CD8-positive, alpha-beta memory T cell (primary cell): ENCODE data around the gene RNASE4. TPM values are rescaled to one million over a fixed set of nuclear protein-coding genes. Genes with fewer than 3 reads are reported as not detected.
"Not testable (repeated sequence)": the region's sequence is repeated elsewhere in the genome, so short reads cannot be mapped to it uniquely, and the experiment has no call there.

Experiments
- CTCF ChIA-PET: fragments of 350-600 bp; sonication (Branson Sonifier 250); formaldehyde crosslinking; loops from one replicate; lab custom pipeline; 2021; ENCODE audit warnings: antibody characterized with exemption; lab: Charles Lee
- POLR2A ChIA-PET: fragments of 350-600 bp; sonication (Branson Sonifier 250); formaldehyde crosslinking; loops from one replicate; lab custom pipeline; 2021; ENCODE audit warnings: antibody characterized with exemption; lab: Charles Lee
- DNase-seq, 5 donors: peaks; one replicate each; pipeline versions ENCODE4 v3.0.0 to v3.0.0-alpha.2; 2020 to 2022; ENCODE audit warnings: mixed read lengths in 1 of 5
- H3K27ac ChIP-seq: one replicate; pipeline ENCODE4 v1.7.0; 2013; ENCODE audit warnings: low read depth, mild to moderate bottlenecking, low read length, moderate library complexity
- H3K27me3 ChIP-seq: 2 replicates; pipeline ENCODE4 v1.7.0; 2013; ENCODE audit warnings: low read length, mild to moderate bottlenecking; ENCODE audit not compliant: insufficient read depth, poor library complexity, severe bottlenecking
- H3K36me3 ChIP-seq: 2 replicates; pipeline ENCODE4 v1.7.0; 2013; ENCODE audit warnings: mild to moderate bottlenecking, low read length, moderate library complexity; ENCODE audit not compliant: insufficient read depth
- H3K4me1 ChIP-seq: 2 replicates; pipeline ENCODE4 v1.7.0; 2013; ENCODE audit warnings: mild to moderate bottlenecking, low read length, moderate library complexity; ENCODE audit not compliant: insufficient read depth
- H3K4me3 ChIP-seq: 2 replicates; pipeline ENCODE4 v1.7.0; 2013; ENCODE audit warnings: mild to moderate bottlenecking, low read length
- H3K9me3 ChIP-seq: 2 replicates; pipeline ENCODE4 v1.7.0; 2013; ENCODE audit warnings: mild to moderate bottlenecking, low read length
- H3K27ac Mint-ChIP-seq, 8 donors: one replicate each; pipeline ENCODE4 v1.8.0; 2020 to 2021; ENCODE audit warnings: mixed read lengths in 8 of 8, mild to moderate bottlenecking in 6 of 8, inconsistent platforms in 3 of 8, moderate library complexity in 3 of 8
- H3K27me3 Mint-ChIP-seq, 2 donors: one replicate each; pipeline ENCODE4 v1.8.0; 2020 to 2021; ENCODE audit warnings: mixed read lengths in 2 of 2, mild to moderate bottlenecking in 1 of 2, moderate library complexity in 1 of 2
- H3K36me3 Mint-ChIP-seq, 3 donors: one replicate each; pipeline ENCODE4 v1.8.0; 2020 to 2021; ENCODE audit warnings: mixed read lengths in 3 of 3, inconsistent platforms in 1 of 3, mild to moderate bottlenecking in 1 of 3
- H3K4me1 Mint-ChIP-seq, 3 donors: one replicate each; pipeline ENCODE4 v1.8.0; 2020 to 2021; ENCODE audit warnings: mixed read lengths in 3 of 3, inconsistent platforms in 1 of 3, mild to moderate bottlenecking in 1 of 3
- H3K4me3 Mint-ChIP-seq, 7 donors: one replicate each; pipeline ENCODE4 v1.8.0; 2020 to 2021; ENCODE audit warnings: mixed read lengths in 7 of 7, mild to moderate bottlenecking in 6 of 7, moderate library complexity in 4 of 7, inconsistent platforms in 2 of 7
- H3K9me3 Mint-ChIP-seq, 5 donors: one replicate each; pipeline ENCODE4 v1.8.0; 2020 to 2022; ENCODE audit warnings: mixed read lengths in 5 of 5, mild to moderate bottlenecking in 3 of 5, moderate library complexity in 2 of 5, inconsistent platforms in 1 of 5
- polyA plus RNA-seq: library from polyadenylated mRNA; unstranded; fragments of 300-500 nt; fragmentation: Illumina TruSeq; gene quantifications from one replicate; pipeline ENCODE4 v1.2.3, GENCODE V29; 2021
- total RNA-seq, 2 experiments: library from RNA; stranded (reverse); gene quantifications; one replicate each; pipeline ENCODE4 v1.2.3, GENCODE V29; 2021

Gene RNASE4
- total and polyA plus RNA-seq, 3 experiments from 2014 or later: 0.57 to 2.3 TPM; not detected in 1

DNA sequence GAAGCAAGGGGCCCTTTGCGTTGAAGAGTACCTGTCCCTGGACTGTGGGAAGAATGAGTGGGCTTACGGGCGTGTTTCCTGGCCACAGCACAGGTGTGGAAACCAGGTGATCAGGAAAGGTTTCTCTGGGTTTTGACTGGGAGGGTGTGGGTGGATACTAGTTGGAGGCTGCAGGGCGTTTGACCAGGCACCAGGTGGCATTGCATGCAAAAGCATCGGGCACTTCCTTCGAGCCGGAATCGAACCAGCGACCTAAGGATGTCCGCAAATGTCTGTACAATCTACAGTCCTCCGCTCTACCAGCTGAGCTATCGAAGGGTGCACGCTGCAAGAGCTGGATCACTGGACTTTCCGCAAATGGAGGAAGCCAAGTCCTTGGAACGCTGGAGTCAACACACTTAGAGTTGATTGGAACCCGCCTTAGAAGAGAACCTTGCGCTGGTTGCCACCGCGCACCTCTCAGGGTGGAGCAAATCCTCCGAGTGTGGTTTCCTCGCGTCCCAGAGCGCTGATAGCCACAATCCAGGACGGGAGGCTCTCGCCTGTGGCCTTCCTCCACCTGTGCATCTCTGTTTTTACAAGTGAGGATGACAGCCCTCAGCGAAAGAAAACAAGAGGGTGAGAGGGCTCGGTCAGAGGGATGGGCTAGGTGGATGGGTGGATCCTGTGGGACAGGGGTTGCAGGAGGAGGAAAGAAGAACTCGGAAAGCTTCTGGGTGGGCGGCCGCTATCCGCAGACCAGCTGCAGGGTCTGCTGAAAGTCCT is 21.2 kb upstream of the RNASE4 start:
- Histone ChIP-seq H3K9me3 (no peaks in the 10 kb centered on the region), H3K27ac (no peak overlapping the region), H3K4me3 (peak overlapping the region; percentile 63), H3K4me1 (peaks cover 19% of the 10 kb centered on the region), H3K27me3 (peaks cover 10% of the 10 kb centered on the region), H3K36me3 (no peaks in the 10 kb centered on the region)
- CTCF ChIA-PET: interaction anchor here (0.7 to 10.9 kb wide), 12 partner anchors 8 to 204 kb away, joined by 3 to 76 read pairs (median 4); partner anchors contain the start of genes ANG and RNASE4
- H3K27ac Mint-ChIP-seq: peak overlapping the region in 5 of 8 donors; percentile 14 to 36 (median 17)
- no peaks in the 10 kb centered on the region for H3K36me3 Mint-ChIP-seq
- H3K4me3 Mint-ChIP-seq: peak overlapping the region; percentile 10 to 88 (median 81)
- H3K27me3 Mint-ChIP-seq: peaks cover 15 to 34% of the 10 kb centered on the region in 2 donors
- peaks cover 25 to 30% (median 28%) of the 10 kb centered on the region in 3 donors for H3K4me1 Mint-ChIP-seq
- no peaks in the 10 kb centered on the region for H3K9me3 Mint-ChIP-seq
- POLR2A ChIA-PET: interaction anchor here (0.6 to 1.4 kb wide), 2 partner anchors 20 to 28 kb away, joined by 3 to 7 read pairs; no protein-coding TSS in a partner anchor
- DNase-seq: peak; percentile 61 to 84 (median 71)

DNA sequence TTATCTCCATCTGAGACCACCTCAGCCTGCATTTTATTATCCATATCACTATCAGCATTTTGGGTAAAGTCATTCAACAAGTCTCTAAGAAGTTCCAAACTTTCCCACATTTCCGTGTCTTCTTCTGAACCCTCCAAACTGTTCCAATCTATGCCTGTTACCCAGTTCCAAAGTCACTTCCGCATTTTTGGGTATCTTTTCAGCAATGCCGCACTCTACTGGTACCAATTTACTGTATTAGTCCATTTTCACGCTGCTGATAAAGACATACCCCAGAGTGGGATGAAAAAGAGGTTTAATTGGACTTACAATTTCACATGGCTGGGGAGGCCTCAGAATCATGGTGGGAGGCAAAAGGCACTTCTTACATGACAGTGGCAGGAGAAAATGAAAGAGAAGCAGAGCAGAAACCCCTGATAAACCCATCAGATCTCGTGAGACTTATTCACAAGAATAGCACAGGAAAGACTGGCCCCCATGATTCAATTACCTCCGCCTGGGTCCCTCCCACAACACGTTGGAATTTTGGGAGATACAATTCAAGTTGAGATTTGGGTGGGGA is 17.9 kb upstream of the RNASE4 start:
- CTCF ChIA-PET: interaction anchor here (10.9 kb wide), 1 partner anchor 26 kb away, joined by 76 read pairs; no protein-coding TSS in a partner anchor
- H3K4me3 Mint-ChIP-seq, H3K36me3 Mint-ChIP-seq, POLR2A ChIA-PET, H3K27ac Mint-ChIP-seq, H3K4me3 ChIP-seq, H3K9me3 ChIP-seq, H3K27ac ChIP-seq, H3K27me3 ChIP-seq, DNase-seq, H3K9me3 Mint-ChIP-seq, H3K36me3 ChIP-seq: not testable (repeated sequence)
- Mint-ChIP-seq H3K4me1 (peaks cover 26 to 33% (median 31%) of the 10 kb centered on the region in 3 donors), H3K27me3 (peaks cover 6 to 13% of the 10 kb centered on the region in 2 donors)
- peaks cover 21% of the 10 kb centered on the region for H3K4me1 ChIP-seq

DNA sequence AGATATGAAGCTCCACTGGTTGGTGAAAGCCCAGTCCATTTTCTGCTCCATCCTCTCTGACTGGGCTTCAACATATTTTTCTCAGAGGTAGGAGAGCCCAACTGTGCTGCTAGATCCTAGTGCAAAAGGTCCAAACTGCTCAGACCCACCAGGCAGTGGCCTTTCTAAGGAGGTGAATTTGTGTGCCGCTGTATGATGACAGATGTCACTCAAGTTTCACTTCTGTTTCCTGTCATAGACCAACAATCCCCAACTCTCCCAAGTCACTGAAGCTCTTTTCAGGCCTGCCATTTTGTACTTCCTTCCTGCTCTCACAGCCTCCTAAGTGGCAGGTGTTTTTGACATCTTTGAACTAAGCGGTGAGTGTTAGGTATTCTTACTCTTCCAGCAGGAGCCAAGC is 16.4 kb upstream of the RNASE4 start:
- H3K4me3 Mint-ChIP-seq: peak overlapping the region in 1 of 7 donors; percentile 32
- H3K27ac ChIP-seq: no peak overlapping the region

DNA sequence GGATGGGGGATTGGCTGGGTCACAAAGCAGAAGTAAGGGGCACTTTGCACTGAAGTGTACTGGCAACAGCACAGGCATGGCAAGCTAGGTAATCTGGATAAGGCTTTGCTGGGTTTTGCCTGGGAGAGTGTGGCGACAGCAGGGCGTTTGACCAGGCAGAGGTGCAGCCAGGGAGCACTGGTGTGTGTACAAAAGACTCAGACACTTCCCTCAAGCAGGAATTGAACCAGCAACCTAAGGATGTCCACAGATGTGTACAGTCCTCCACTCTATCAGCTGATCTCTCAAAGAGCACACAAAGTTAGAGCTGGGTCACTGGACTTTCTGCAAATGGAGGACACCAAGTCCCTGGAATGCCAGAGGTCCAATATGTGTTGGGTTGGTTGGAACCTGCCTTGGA is 15.4 kb upstream of the RNASE4 start:
- ChIA-PET CTCF (interaction anchor here (0.6 to 1.5 kb wide), 4 partner anchors 10 to 1157 kb away, joined by 3 to 4 read pairs (median 4); no protein-coding TSS in a partner anchor), POLR2A (no interaction called here)
- H3K27me3 ChIP-seq: peaks cover 3% of the 10 kb centered on the region
- H3K36me3 ChIP-seq: no peaks in the 10 kb centered on the region
- H3K27me3 Mint-ChIP-seq: no peaks in the 10 kb centered on the region
- no peak overlapping the region for H3K4me3 Mint-ChIP-seq
- peaks cover 11 to 15% (median 14%) of the 10 kb centered on the region in 3 donors for H3K4me1 Mint-ChIP-seq
- H3K4me1 ChIP-seq: peaks cover 10% of the 10 kb centered on the region
- H3K9me3 Mint-ChIP-seq: no peaks in the 10 kb centered on the region
- H3K27ac Mint-ChIP-seq: peak overlapping the region in 1 of 8 donors; percentile 1
- H3K36me3 Mint-ChIP-seq: no peaks in the 10 kb centered on the region
- no peak overlapping the region for H3K4me3 ChIP-seq
- H3K9me3 ChIP-seq: no peaks in the 10 kb centered on the region
- DNase-seq: no peak
- no peak overlapping the region for H3K27ac ChIP-seq

More for the DNA sequence above, 16.4 kb upstream of the RNASE4 start:
- Histone ChIP-seq H3K9me3 (no peaks in the 10 kb centered on the region), H3K4me3 (no peak overlapping the region), H3K36me3 (no peaks in the 10 kb centered on the region), H3K27me3 (no peaks in the 10 kb centered on the region), H3K4me1 (peaks cover 19% of the 10 kb centered on the region)
- POLR2A ChIA-PET: no interaction called here
- no peaks in the 10 kb centered on the region for H3K36me3 Mint-ChIP-seq
- no peak for DNase-seq
- H3K4me1 Mint-ChIP-seq: peaks cover 20 to 25% (median 23%) of the 10 kb centered on the region in 3 donors
- no peaks in the 10 kb centered on the region for H3K9me3 Mint-ChIP-seq
- H3K27ac Mint-ChIP-seq: peak overlapping the region in 5 of 8 donors; percentile 4 to 92 (median 59)
- peaks cover 2 to 5% of the 10 kb centered on the region in 2 donors for H3K27me3 Mint-ChIP-seq
- CTCF ChIA-PET: interaction anchor here (0.6 to 1.5 kb wide), 3 partner anchors 9 to 15 kb away, joined by 3 to 4 read pairs (median 3); no protein-coding TSS in a partner anchor

DNA sequence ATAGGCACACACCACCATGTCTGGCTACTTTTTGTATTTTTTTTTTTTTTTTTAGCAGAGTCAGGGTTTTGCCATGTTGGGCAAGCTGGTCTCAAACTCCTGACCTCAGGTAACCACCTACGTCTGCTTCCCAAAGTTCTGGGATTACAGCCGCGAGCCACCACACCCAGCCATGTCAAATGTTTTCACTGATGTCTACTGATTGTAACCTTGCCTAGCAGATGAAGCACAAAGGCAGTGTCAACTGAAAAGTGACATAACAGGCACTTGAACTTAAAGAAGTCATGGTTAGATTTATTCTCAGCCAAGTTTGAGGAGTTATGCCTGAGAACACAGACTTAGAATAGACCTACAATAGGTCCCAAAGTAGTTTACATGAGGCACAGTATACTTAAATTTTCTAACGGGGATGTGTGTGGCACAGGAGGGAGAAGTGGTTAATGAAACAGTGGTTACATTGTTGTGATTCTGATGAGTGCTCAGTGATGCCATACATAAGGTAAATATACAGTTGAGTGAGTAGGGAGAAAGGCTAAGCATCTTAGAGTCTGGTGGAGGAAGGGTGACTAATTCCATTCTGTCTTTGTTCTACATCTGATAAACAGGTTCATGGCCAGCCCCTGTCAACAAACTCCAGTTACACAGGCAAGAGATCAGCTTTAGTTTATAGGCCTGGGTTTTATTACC is 12.6 kb upstream of the RNASE4 start:
- H3K4me3 ChIP-seq: no peak overlapping the region
- peaks cover 11 to 15% (median 14%) of the 10 kb centered on the region in 3 donors for H3K4me1 Mint-ChIP-seq
- no peaks in the 10 kb centered on the region for H3K27me3 Mint-ChIP-seq
- peaks cover 10% of the 10 kb centered on the region for H3K4me1 ChIP-seq
- ChIA-PET POLR2A (interaction anchor here (0.7 kb wide), 1 partner anchor 14 kb away, joined by 5 read pairs; no protein-coding TSS in a partner anchor), CTCF (interaction anchor here (1.2 to 1.4 kb wide), 2 partner anchors 9 to 19 kb away, joined by 3 to 5 read pairs; no protein-coding TSS in a partner anchor)
- no peak for DNase-seq
- H3K36me3 Mint-ChIP-seq: no peaks in the 10 kb centered on the region
- H3K4me3 Mint-ChIP-seq: no peak overlapping the region
- H3K36me3 ChIP-seq: no peaks in the 10 kb centered on the region
- H3K27me3 ChIP-seq: peaks cover 3% of the 10 kb centered on the region
- H3K9me3 Mint-ChIP-seq: no peaks in the 10 kb centered on the region
- H3K27ac ChIP-seq: no peak overlapping the region
- no peaks in the 10 kb centered on the region for H3K9me3 ChIP-seq
- no peak overlapping the region for H3K27ac Mint-ChIP-seq

DNA sequence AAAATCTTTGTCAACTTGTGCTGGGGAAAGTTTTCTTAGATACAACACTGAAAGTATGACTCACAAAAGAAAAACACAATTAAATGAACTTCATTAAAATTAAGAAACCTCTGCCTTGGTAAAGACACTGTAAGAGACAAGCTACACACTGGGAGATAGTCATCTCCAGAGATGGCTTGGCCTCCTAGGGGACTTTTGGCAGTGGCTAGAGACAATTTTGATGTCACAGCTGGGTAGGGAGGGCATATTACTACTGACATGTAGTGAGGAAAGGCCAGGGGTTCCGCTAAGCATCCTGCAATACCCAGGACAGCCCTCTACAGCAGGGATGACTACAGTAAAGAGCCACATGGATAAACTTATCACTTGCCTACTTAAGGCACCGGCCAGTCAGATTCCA is 8.7 kb upstream of the RNASE4 start:
- no peaks in the 10 kb centered on the region for H3K9me3 Mint-ChIP-seq
- no peak overlapping the region for H3K27ac Mint-ChIP-seq
- peaks cover 12% of the 10 kb centered on the region for H3K4me1 ChIP-seq
- no peaks in the 10 kb centered on the region for H3K4me1 Mint-ChIP-seq
- H3K27me3 Mint-ChIP-seq: no peaks in the 10 kb centered on the region
- no peaks in the 10 kb centered on the region for H3K36me3 ChIP-seq
- DNase-seq: no peak
- no peak overlapping the region for H3K4me3 Mint-ChIP-seq
- H3K4me3 ChIP-seq: no peak overlapping the region
- no peaks in the 10 kb centered on the region for H3K9me3 ChIP-seq
- H3K27me3 ChIP-seq: peaks cover 3% of the 10 kb centered on the region
- ChIA-PET CTCF (interaction anchor here (0.9 to 4.4 kb wide), 3 partner anchors 16 to 348 kb away, joined by 3 to 22 read pairs (median 3); no protein-coding TSS in a partner anchor), POLR2A (no interaction called here)
- H3K27ac ChIP-seq: no peak overlapping the region
- H3K36me3 Mint-ChIP-seq: no peaks in the 10 kb centered on the region

DNA sequence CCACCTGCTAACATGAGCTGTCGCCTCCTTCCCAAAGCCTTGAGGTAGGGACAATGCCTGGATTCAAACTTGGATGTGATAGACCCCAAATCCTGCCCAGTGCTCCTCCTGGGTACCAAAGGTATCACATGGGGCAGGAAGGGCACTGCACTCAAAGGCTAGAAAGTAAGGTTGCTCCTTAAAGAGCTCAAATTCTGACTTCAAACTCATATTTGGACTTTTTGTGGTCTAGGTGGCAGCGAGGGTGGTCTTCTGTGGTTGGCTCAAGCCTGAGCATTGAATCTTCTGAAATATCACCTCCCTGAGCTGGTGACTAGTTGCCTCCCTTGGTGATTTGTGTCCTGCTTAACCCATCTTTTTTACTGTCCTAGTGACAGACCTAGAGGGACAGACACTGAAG is 8.3 kb upstream of the RNASE4 start:
- Histone ChIP-seq H3K4me1 (peaks cover 16% of the 10 kb centered on the region), H3K9me3 (no peaks in the 10 kb centered on the region), H3K27ac (no peak overlapping the region), H3K27me3 (peaks cover 3% of the 10 kb centered on the region), H3K4me3 (no peak overlapping the region), H3K36me3 (no peaks in the 10 kb centered on the region)
- no peak overlapping the region for H3K27ac Mint-ChIP-seq
- no peak overlapping the region for H3K4me3 Mint-ChIP-seq
- no peaks in the 10 kb centered on the region for H3K4me1 Mint-ChIP-seq
- ChIA-PET POLR2A (no interaction called here), CTCF (interaction anchor here (0.7 to 4.4 kb wide), 4 partner anchors 13 to 348 kb away, joined by 3 to 22 read pairs (median 3); no protein-coding TSS in a partner anchor)
- no peaks in the 10 kb centered on the region for H3K27me3 Mint-ChIP-seq
- H3K9me3 Mint-ChIP-seq: no peaks in the 10 kb centered on the region
- no peaks in the 10 kb centered on the region for H3K36me3 Mint-ChIP-seq
- no peak for DNase-seq
